Measurements from ENCODE around the gene PDZRN4. TPM values are rescaled to one million over a fixed set of nuclear protein-coding genes. Genes with fewer than 3 reads are reported as not detected.

The PDZRN4 gene
- polyA plus RNA-seq, 3 donors = not detected

GRCh38 chr12:41367726-41368405, 179.7 kb downstream of the PDZRN4 start:
- H3K9ac ChIP-seq (ENCODE audit: insufficient read depth, low read length, poor library complexity, severe bottlenecking) = no peak overlapping the region
- H3K27ac ChIP-seq (ENCODE audit: low read depth in 1 of 2, low read length in 2 of 2) = no peak overlapping the region
- H3K4me3 Mint-ChIP-seq = no peak overlapping the region
- DNase-seq = no peak
- no CpG with 5 or more reads among the region's 4 CpGs for WGBS (ENCODE audit: insufficient coverage)
- H3K36me3 ChIP-seq (replicated peaks in 1 of 2; ENCODE audit: control insufficient read depth in 1 of 2, insufficient read depth in 2 of 2, low read length in 2 of 2) = no peaks in the 10 kb centered on the region
- no peak overlapping the region for H3K4me3 ChIP-seq (replicated peaks in 1 of 3; ENCODE audit: low read depth in 2 of 3, low read length in 3 of 3)
- TF ChIP-seq CTCF (IDR thresholded peaks at IDR 0.05) = peak; percentile 17
- intact Hi-C loops (cut with micrococcal nuclease) = no loop called here
- H3K9me3 Mint-ChIP-seq = peaks cover 4 to 11% (median 8%) of the 10 kb centered on the region in 7 donors
- H3K4me1 ChIP-seq (ENCODE audit: control insufficient read depth in 1 of 2, insufficient read depth in 2 of 2, low read length in 2 of 2) = no peaks in the 10 kb centered on the region
- H3K4me1 Mint-ChIP-seq = no peaks in the 10 kb centered on the region
- no peaks in the 10 kb centered on the region for H3K27me3 ChIP-seq (ENCODE audit: control insufficient read depth in 2 of 2, insufficient read depth in 2 of 2, low read length in 2 of 2)
- peak overlapping the region in 1 of 7 donors; percentile 29 for H3K27ac Mint-ChIP-seq
- no peaks in the 10 kb centered on the region for H4K20me1 ChIP-seq (ENCODE audit: insufficient read depth, low read length)
- no peaks in the 10 kb centered on the region for H3K36me3 Mint-ChIP-seq
- no peaks in the 10 kb centered on the region for H3K79me2 ChIP-seq (ENCODE audit: insufficient read depth, low read length)
- H3K27me3 Mint-ChIP-seq (ENCODE audit: low read depth in 3 of 3) = no peaks in the 10 kb centered on the region
- no peak overlapping the region for H3K4me2 ChIP-seq (replicated peaks; ENCODE audit: extremely low read depth, low read length, poor library complexity, severe bottlenecking)
- peaks cover 0 to 7% of the 10 kb centered on the region in 2 donors for H3K9me3 ChIP-seq (replicated peaks in 1 of 2; ENCODE audit: control insufficient read depth in 1 of 2, insufficient read depth in 1 of 2, low read length in 2 of 2)
- H2AFZ ChIP-seq (ENCODE audit: insufficient read depth, low read depth, low read length, poor library complexity, severe bottlenecking) = no peak overlapping the region

- no peak for TF ChIP-seq CTCF (IDR thresholded peaks at IDR 0.05)
- peaks cover 0 to 3% (median 0%) of the 10 kb centered on the region in 3 donors for H3K27me3 Mint-ChIP-seq (ENCODE audit: low read depth in 3 of 3)
- no peaks in the 10 kb centered on the region for H3K27me3 ChIP-seq (ENCODE audit: control insufficient read depth in 2 of 2, insufficient read depth in 2 of 2, low read length in 2 of 2)
- no peaks in the 10 kb centered on the region for H3K4me1 ChIP-seq (ENCODE audit: control insufficient read depth in 1 of 2, insufficient read depth in 2 of 2, low read length in 2 of 2)
- H4K20me1 ChIP-seq (ENCODE audit: insufficient read depth, low read length) = no peaks in the 10 kb centered on the region
- H3K4me2 ChIP-seq (replicated peaks; ENCODE audit: extremely low read depth, low read length, poor library complexity, severe bottlenecking) = no peak overlapping the region
- H3K27ac ChIP-seq (ENCODE audit: low read depth in 1 of 2, low read length in 2 of 2) = no peak overlapping the region
- no peaks in the 10 kb centered on the region for H3K36me3 ChIP-seq (replicated peaks in 1 of 2; ENCODE audit: control insufficient read depth in 1 of 2, insufficient read depth in 2 of 2, low read length in 2 of 2)
- no peaks in the 10 kb centered on the region for H3K4me1 Mint-ChIP-seq
- H3K4me3 Mint-ChIP-seq = no peak overlapping the region
- H3K9me3 Mint-ChIP-seq = peaks cover 3 to 21% (median 9%) of the 10 kb centered on the region in 7 donors
- H3K9me3 ChIP-seq (replicated peaks in 1 of 2; ENCODE audit: control insufficient read depth in 1 of 2, insufficient read depth in 1 of 2, low read length in 2 of 2) = peaks cover 6% of the 10 kb centered on the region in 2 donors
- H3K4me3 ChIP-seq (replicated peaks in 1 of 3; ENCODE audit: low read depth in 2 of 3, low read length in 3 of 3) = no peak overlapping the region
- H3K79me2 ChIP-seq (ENCODE audit: insufficient read depth, low read length) = no peaks in the 10 kb centered on the region
- H3K27ac Mint-ChIP-seq = no peak overlapping the region
- intact Hi-C loops (cut with micrococcal nuclease) = no loop called here
- no peak for DNase-seq
- H3K36me3 Mint-ChIP-seq = no peaks in the 10 kb centered on the region
- H3K9ac ChIP-seq (ENCODE audit: insufficient read depth, low read length, poor library complexity, severe bottlenecking) = no peak overlapping the region
- no peak overlapping the region for H2AFZ ChIP-seq (ENCODE audit: insufficient read depth, low read depth, low read length, poor library complexity, severe bottlenecking)
Measured at GRCh38 chr12:41380878-41381277, 192.8 kb downstream of the PDZRN4 start.

Data from CD14-positive monocyte (primary cell).